SU-DHL-6 (cell line): Measurements from ENCODE around the gene ENOX2.

ENCODE experiments used
- CTCF ChIP-seq: fragments of 200-600 bp; sonication (generic); IDR thresholded peaks from one replicate; pipeline ENCODE4 v1.5.1; 2017; ENCODE audit warnings: antibody characterized with exemption, mild to moderate bottlenecking, low read length, moderate library complexity; ENCODE audit not compliant: insufficient read depth, poor library complexity, severe bottlenecking
- EZH2phosphoT487 ChIP-seq: fragments of 200-600 bp; sonication (generic), shearing (Covaris generic); conservative IDR thresholded peaks from 2 replicates; pipeline ENCODE4 v1.6.1; 2018; ENCODE audit warnings: mild to moderate bottlenecking, antibody characterized with exemption, low read length, moderate library complexity, mixed read lengths

DNA sequence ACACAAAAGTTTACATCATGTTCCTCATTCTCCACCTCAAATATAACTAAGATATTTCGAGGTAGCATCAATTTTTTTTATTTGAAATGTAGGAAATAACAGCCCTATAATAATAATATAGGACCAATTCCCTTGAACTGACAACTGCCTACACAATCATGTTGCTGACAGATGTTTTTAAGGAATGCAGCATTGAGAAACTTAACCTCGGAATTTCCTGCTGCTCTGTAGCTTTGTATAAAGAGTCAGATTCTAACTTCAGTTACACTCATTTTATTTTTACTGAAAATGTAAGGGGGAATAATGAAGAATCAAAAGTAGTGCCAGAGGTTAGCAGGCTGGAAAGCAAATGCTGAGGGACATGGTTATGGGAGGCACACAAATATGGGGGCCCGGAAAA, 265.4 kb downstream of the ENOX2 start:
- TF ChIP-seq CTCF (no peak), EZH2phosphoT487 (no peak)
